Measurements from ENCODE around the gene PARL.

The PARL gene

DNA sequence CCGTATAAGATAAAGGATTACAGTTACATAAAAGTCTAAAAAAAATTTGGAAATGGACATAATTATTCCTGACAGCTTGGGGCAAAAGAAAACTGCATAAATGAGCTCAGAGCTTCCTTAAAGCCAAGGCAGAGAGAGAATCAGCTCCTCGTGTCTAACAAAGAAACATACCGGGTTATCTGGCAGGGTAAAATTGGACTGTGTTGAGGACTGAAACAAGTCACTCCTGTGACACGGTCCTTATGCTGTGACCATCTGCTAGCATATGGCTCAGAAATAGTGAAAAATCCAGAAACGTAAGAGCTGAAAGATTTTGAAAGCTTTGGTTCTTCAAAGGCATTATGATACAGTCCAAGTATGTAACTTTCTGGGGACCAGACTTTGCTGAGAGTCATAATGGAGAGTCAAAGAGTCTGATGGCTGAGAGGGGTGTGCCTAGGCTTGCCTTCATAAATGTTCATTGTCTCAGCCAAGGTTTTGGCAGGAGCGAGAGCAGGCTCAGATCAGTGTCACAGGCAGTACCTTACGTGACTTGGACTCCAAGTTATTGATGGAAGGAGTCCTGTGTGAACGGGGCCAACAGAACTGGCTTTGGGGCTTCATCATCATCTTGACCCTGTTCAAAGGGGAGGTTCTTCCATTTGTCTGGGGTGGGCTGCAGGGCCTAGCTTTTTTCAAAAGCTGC lies 71.8 kb downstream of the PARL start:
- H3K9me2 ChIP-seq (replicated peaks; ENCODE audit: insufficient read depth, low read length), result no peaks in the 10 kb centered on the region
- no peaks in the 10 kb centered on the region for H3K79me2 ChIP-seq (ENCODE audit: low read length)
- no peak overlapping the region for H2AFZ ChIP-seq (ENCODE audit: low read length)
- H3K4me1 ChIP-seq (ENCODE audit: low read length), result peaks cover 23% of the 10 kb centered on the region
- H4K20me1 ChIP-seq (ENCODE audit: insufficient read depth, low read length), result no peaks in the 10 kb centered on the region
- H3K9ac ChIP-seq (ENCODE audit: low read length), result no peak overlapping the region
- peaks cover 24% of the 10 kb centered on the region for H3F3A ChIP-seq (ENCODE audit: insufficient read depth, low read length)
- no peaks in the 10 kb centered on the region for H3K27me3 ChIP-seq (replicated peaks; ENCODE audit: insufficient read depth, low read length)
- 0 out of 2 replicates have a peak, but pooled peaks cover 5% of the 10 kb centered on the region for H3K36me3 ChIP-seq (replicated peaks; ENCODE audit: insufficient read depth, low read length)
- H3K4me3 ChIP-seq (ENCODE audit: low read length), result no peak overlapping the region
- no peaks in the 10 kb centered on the region for H3K9me3 ChIP-seq (replicated peaks; ENCODE audit: insufficient read depth, low read length)
- no peak overlapping the region for H3K4me2 ChIP-seq (ENCODE audit: low read depth, low read length)
- DNase-seq, result no peak
- no peak overlapping the region for H3K27ac ChIP-seq (ENCODE audit: low read length)
- TF ChIP-seq EZH2 (optimal IDR thresholded peaks at IDR 0.05; ENCODE audit: low read depth, low read length), result no peak
- TF ChIP-seq, protein P1, sequence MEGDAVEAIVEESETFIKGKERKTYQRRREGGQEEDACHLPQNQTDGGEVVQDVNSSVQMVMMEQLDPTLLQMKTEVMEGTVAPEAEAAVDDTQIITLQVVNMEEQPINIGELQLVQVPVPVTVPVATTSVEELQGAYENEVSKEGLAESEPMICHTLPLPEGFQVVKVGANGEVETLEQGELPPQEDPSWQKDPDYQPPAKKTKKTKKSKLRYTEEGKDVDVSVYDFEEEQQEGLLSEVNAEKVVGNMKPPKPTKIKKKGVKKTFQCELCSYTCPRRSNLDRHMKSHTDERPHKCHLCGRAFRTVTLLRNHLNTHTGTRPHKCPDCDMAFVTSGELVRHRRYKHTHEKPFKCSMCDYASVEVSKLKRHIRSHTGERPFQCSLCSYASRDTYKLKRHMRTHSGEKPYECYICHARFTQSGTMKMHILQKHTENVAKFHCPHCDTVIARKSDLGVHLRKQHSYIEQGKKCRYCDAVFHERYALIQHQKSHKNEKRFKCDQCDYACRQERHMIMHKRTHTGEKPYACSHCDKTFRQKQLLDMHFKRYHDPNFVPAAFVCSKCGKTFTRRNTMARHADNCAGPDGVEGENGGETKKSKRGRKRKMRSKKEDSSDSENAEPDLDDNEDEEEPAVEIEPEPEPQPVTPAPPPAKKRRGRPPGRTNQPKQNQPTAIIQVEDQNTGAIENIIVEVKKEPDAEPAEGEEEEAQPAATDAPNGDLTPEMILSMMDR (IDR thresholded peaks at IDR 0.05; ENCODE audit: low read length), result no peak
- no peak for TF ChIP-seq EZH2phosphoT487 (IDR thresholded peaks at IDR 0.05; ENCODE audit: low read length)

- Histone ChIP-seq H3K27ac (ENCODE audit: low read length) (no peak overlapping the region), H2AFZ (ENCODE audit: low read length) (no peak overlapping the region), H3K27me3 (replicated peaks; ENCODE audit: insufficient read depth, low read length) (no peaks in the 10 kb centered on the region), H3K9ac (ENCODE audit: low read length) (no peak overlapping the region), H3K79me2 (ENCODE audit: low read length) (no peaks in the 10 kb centered on the region), H3K36me3 (replicated peaks; ENCODE audit: insufficient read depth, low read length) (peaks cover 10% of the 10 kb centered on the region), H3K4me1 (ENCODE audit: low read length) (peaks cover 22% of the 10 kb centered on the region), H3K9me3 (replicated peaks; ENCODE audit: insufficient read depth, low read length) (no peaks in the 10 kb centered on the region), H3F3A (ENCODE audit: insufficient read depth, low read length) (peaks cover 24% of the 10 kb centered on the region), H3K9me2 (replicated peaks; ENCODE audit: insufficient read depth, low read length) (no peaks in the 10 kb centered on the region), H4K20me1 (ENCODE audit: insufficient read depth, low read length) (no peaks in the 10 kb centered on the region), H3K4me3 (ENCODE audit: low read length) (no peak overlapping the region), H3K4me2 (ENCODE audit: low read depth, low read length) (no peak overlapping the region)
- DNase-seq, result no peak
- no peak for TF ChIP-seq EZH2 (optimal IDR thresholded peaks at IDR 0.05; ENCODE audit: low read depth, low read length)
- no peak for TF ChIP-seq EZH2phosphoT487 (IDR thresholded peaks at IDR 0.05; ENCODE audit: low read length)
- TF ChIP-seq, protein P1 (IDR thresholded peaks at IDR 0.05; ENCODE audit: low read length), result no peak
Observed at GRCh38 chr3:183811638-183812037, 73.0 kb downstream of the PARL start.

- Histone ChIP-seq H4K20me1 (ENCODE audit: insufficient read depth, low read length) (no peaks in the 10 kb centered on the region), H3K4me1 (ENCODE audit: low read length) (peaks cover 15% of the 10 kb centered on the region), H3K79me2 (ENCODE audit: low read length) (no peaks in the 10 kb centered on the region), H3K9me3 (replicated peaks; ENCODE audit: insufficient read depth, low read length) (no peaks in the 10 kb centered on the region), H3K4me2 (ENCODE audit: low read depth, low read length) (no peak overlapping the region), H3K4me3 (ENCODE audit: low read length) (no peak overlapping the region), H3K9me2 (replicated peaks; ENCODE audit: insufficient read depth, low read length) (no peaks in the 10 kb centered on the region), H3K9ac (ENCODE audit: low read length) (no peak overlapping the region), H3F3A (ENCODE audit: insufficient read depth, low read length) (peaks cover 18% of the 10 kb centered on the region), H3K36me3 (replicated peaks; ENCODE audit: insufficient read depth, low read length) (peaks cover 12% of the 10 kb centered on the region), H3K27me3 (replicated peaks; ENCODE audit: insufficient read depth, low read length) (no peaks in the 10 kb centered on the region), H3K27ac (ENCODE audit: low read length) (no peak overlapping the region), H2AFZ (ENCODE audit: low read length) (no peak overlapping the region)
- no peak for DNase-seq
- TF ChIP-seq EZH2phosphoT487 (IDR thresholded peaks at IDR 0.05; ENCODE audit: low read length) (no peak), EZH2 (optimal IDR thresholded peaks at IDR 0.05; ENCODE audit: low read depth, low read length) (no peak)
- TF ChIP-seq, protein P1 (IDR thresholded peaks at IDR 0.05; ENCODE audit: low read length), result no peak
Observed at GRCh38 chr3:183810643-183811594, 73.8 kb downstream of the PARL start.

Data from MM.1S (cell line).